MM.1S (cell line): ENCODE data around the gene ITPR1.

Experiments
- DNase-seq: peaks from one replicate; pipeline ENCODE4 v3.0.0-alpha.2; 2015
- H2AFZ ChIP-seq: fragments of 300-600 bp; sonication (generic); 2 replicates; pipeline ENCODE4 v1.6.0; 2016; ENCODE audit warnings: antibody characterized with exemption, low read length
- H3F3A ChIP-seq: fragments of 300-600 bp; sonication (generic); 2 replicates; pipeline ENCODE4 v1.6.1; 2016; ENCODE audit warnings: mild to moderate bottlenecking, antibody characterized with exemption, low read length, moderate library complexity, mixed read lengths; ENCODE audit not compliant: insufficient read depth
- H3K27ac ChIP-seq: fragments of 300-600 bp; sonication (generic); 2 replicates; pipeline ENCODE4 v1.5.1; 2016; ENCODE audit warnings: mild to moderate bottlenecking, low read length
- H3K27me3 ChIP-seq: fragments of 300-600 bp; sonication (generic); replicated peaks from 2 replicates; pipeline ENCODE4 v1.6.0; 2016; ENCODE audit warnings: low read length; ENCODE audit not compliant: insufficient read depth
- H3K36me3 ChIP-seq: fragments of 300-600 bp; sonication (generic); replicated peaks from 2 replicates; pipeline ENCODE4 v1.6.1; 2016; ENCODE audit warnings: mild to moderate bottlenecking, low read length, mixed read lengths; ENCODE audit not compliant: insufficient read depth
- H3K4me1 ChIP-seq: fragments of 300-600 bp; sonication (generic); 2 replicates; pipeline ENCODE4 v1.6.1; 2016; ENCODE audit warnings: low read length, mixed read lengths
- H3K4me2 ChIP-seq: fragments of 300-600 bp; sonication (generic); 2 replicates; pipeline ENCODE4 v1.6.0; 2016; ENCODE audit warnings: low read depth, low read length
- H3K4me3 ChIP-seq: fragments of 300-600 bp; sonication (generic); 2 replicates; pipeline ENCODE4 v1.5.1; 2016; ENCODE audit warnings: low read length, mixed read lengths
- H3K79me2 ChIP-seq: fragments of 300-600 bp; sonication (generic); 2 replicates; pipeline ENCODE4 v1.6.1; 2016; ENCODE audit warnings: mixed run types, low read length, mixed read lengths
- H3K9ac ChIP-seq: fragments of 300-600 bp; sonication (generic); 2 replicates; pipeline ENCODE4 v1.6.1; 2016; ENCODE audit warnings: low read length, mixed read lengths
- H3K9me2 ChIP-seq: fragments of 300-600 bp; sonication (generic); replicated peaks from 2 replicates; pipeline ENCODE4 v1.6.1; 2016; ENCODE audit warnings: mild to moderate bottlenecking, low read length, mixed read lengths; ENCODE audit not compliant: insufficient read depth
- H3K9me3 ChIP-seq: fragments of 300-600 bp; sonication (generic); replicated peaks from 2 replicates; pipeline ENCODE4 v1.6.1; 2016; ENCODE audit warnings: mild to moderate bottlenecking, low read length, mixed read lengths; ENCODE audit not compliant: insufficient read depth
- H4K20me1 ChIP-seq: fragments of 300-600 bp; sonication (generic); 2 replicates; pipeline ENCODE4 v1.6.1; 2016; ENCODE audit warnings: mild to moderate bottlenecking, low read length, moderate library complexity, mixed read lengths; ENCODE audit not compliant: insufficient read depth
- CTCF ChIP-seq: fragments of 300-600 bp; sonication (generic); IDR thresholded peaks from 2 replicates; pipeline ENCODE4 v1.5.1; 2016; ENCODE audit warnings: antibody characterized with exemption, low read length, mixed read lengths
- EZH2 ChIP-seq: fragments of 300-600 bp; sonication (generic); optimal IDR thresholded peaks from 2 replicates; pipeline ENCODE3; 2017; ENCODE audit warnings: low read depth, mild to moderate bottlenecking, antibody characterized with exemption, low read length, mixed read lengths
- EZH2phosphoT487 ChIP-seq: fragments of 300-600 bp; sonication (generic); IDR thresholded peaks from 2 replicates; pipeline ENCODE4 v1.6.1; 2018; ENCODE audit warnings: antibody characterized with exemption, low read length

The ITPR1 gene

GRCh38 chr3:4520033-4520816 is 27.1 kb downstream of the ITPR1 start:
- TF ChIP-seq EZH2phosphoT487 = no peak
- no peak for TF ChIP-seq CTCF
- no peak for TF ChIP-seq EZH2
- Histone ChIP-seq H3K4me3 (no peak overlapping the region), H3K4me2 (no peak overlapping the region), H3K4me1 (no peaks in the 10 kb centered on the region), H2AFZ (no peak overlapping the region), H3K9me3 (no peaks in the 10 kb centered on the region), H3K9ac (no peak overlapping the region), H4K20me1 (no peaks in the 10 kb centered on the region), H3K27ac (no peak overlapping the region), H3K27me3 (no peaks in the 10 kb centered on the region), H3K79me2 (no peaks in the 10 kb centered on the region), H3F3A (no peaks in the 10 kb centered on the region), H3K9me2 (no peaks in the 10 kb centered on the region), H3K36me3 (no peaks in the 10 kb centered on the region)
- no peak for DNase-seq

GRCh38 chr3:4522947-4523346 is 29.8 kb downstream of the ITPR1 start:
- Histone ChIP-seq H3K4me2 (no peak overlapping the region), H2AFZ (no peak overlapping the region), H3K27ac (no peak overlapping the region), H3F3A (no peaks in the 10 kb centered on the region), H3K27me3 (no peaks in the 10 kb centered on the region), H3K4me1 (no peaks in the 10 kb centered on the region), H3K4me3 (no peak overlapping the region), H3K9me2 (no peaks in the 10 kb centered on the region), H3K36me3 (no peaks in the 10 kb centered on the region), H3K9me3 (no peaks in the 10 kb centered on the region), H4K20me1 (no peaks in the 10 kb centered on the region), H3K9ac (no peak overlapping the region), H3K79me2 (no peaks in the 10 kb centered on the region)
- TF ChIP-seq EZH2phosphoT487 (no peak), CTCF (no peak), EZH2 (no peak)
- DNase-seq = no peak

GRCh38 chr3:4523710-4524698 is 30.9 kb downstream of the ITPR1 start:
- no peak overlapping the region for H3K9ac ChIP-seq
- H3K9me3 ChIP-seq = no peaks in the 10 kb centered on the region
- no peak overlapping the region for H2AFZ ChIP-seq
- no peaks in the 10 kb centered on the region for H3K79me2 ChIP-seq
- TF ChIP-seq EZH2phosphoT487 (no peak), CTCF (no peak), EZH2 (no peak)
- no peak overlapping the region for H3K4me2 ChIP-seq
- H3K27ac ChIP-seq = no peak overlapping the region
- no peaks in the 10 kb centered on the region for H4K20me1 ChIP-seq
- no peaks in the 10 kb centered on the region for H3K27me3 ChIP-seq
- no peaks in the 10 kb centered on the region for H3K4me1 ChIP-seq
- H3F3A ChIP-seq = no peaks in the 10 kb centered on the region
- H3K9me2 ChIP-seq = no peaks in the 10 kb centered on the region
- no peaks in the 10 kb centered on the region for H3K36me3 ChIP-seq
- no peak overlapping the region for H3K4me3 ChIP-seq
- no peak for DNase-seq
